ENCODE measurements around the gene FCGR2B. TPM values are rescaled to one million over a fixed set of nuclear protein-coding genes. Genes with fewer than 3 reads are reported as not detected.
"Not testable (repeated sequence)": the region's sequence is repeated elsewhere in the genome, so short reads cannot be mapped to it uniquely, and the experiment has no call there.

Gene FCGR2B
- total RNA-seq, 1 donor from 2014 or later: 0.36 TPM

- peaks cover 15% of the 10 kb centered on the region for H3K9me3 Mint-ChIP-seq (ENCODE audit: low read depth)
- H3K27me3 Mint-ChIP-seq: peaks cover 6% of the 10 kb centered on the region
- H3K4me1 Mint-ChIP-seq (ENCODE audit: low read depth): peaks cover 7% of the 10 kb centered on the region
- DNase-seq (ENCODE audit: low spot score, unreplicated experiment): no peak
- H3K4me3 Mint-ChIP-seq (ENCODE audit: low read depth): no peak overlapping the region
- H3K36me3 Mint-ChIP-seq (ENCODE audit: insufficient read depth): peaks cover 3% of the 10 kb centered on the region
- no peak overlapping the region for H3K27ac Mint-ChIP-seq
- no peak for TF ChIP-seq CTCF (IDR thresholded peaks at IDR 0.05; ENCODE audit: unreplicated experiment)
These were observed 28.9 kb downstream of the FCGR2B start for GRCh38 chr1:161691846-161692245.

- H3K27ac Mint-ChIP-seq; H3K27me3 Mint-ChIP-seq; H3K36me3 Mint-ChIP-seq (ENCODE audit: insufficient read depth); H3K4me3 Mint-ChIP-seq (ENCODE audit: low read depth); H3K4me1 Mint-ChIP-seq (ENCODE audit: low read depth); DNase-seq (ENCODE audit: low spot score, unreplicated experiment): not testable (repeated sequence)
- H3K9me3 Mint-ChIP-seq (ENCODE audit: low read depth): peaks cover 21% of the 10 kb centered on the region
These were observed 30.2 kb downstream of the FCGR2B start for GRCh38 chr1:161693020-161693712.

GRCh38 chr1:161698302-161698701 lies 35.4 kb downstream of the FCGR2B start:
- not testable (repeated sequence) for H3K27ac Mint-ChIP-seq; H3K27me3 Mint-ChIP-seq; H3K36me3 Mint-ChIP-seq (ENCODE audit: insufficient read depth); H3K4me1 Mint-ChIP-seq (ENCODE audit: low read depth); H3K4me3 Mint-ChIP-seq (ENCODE audit: low read depth); DNase-seq (ENCODE audit: low spot score, unreplicated experiment)
- peaks cover 24% of the 10 kb centered on the region for H3K9me3 Mint-ChIP-seq (ENCODE audit: low read depth)

GRCh38 chr1:161702250-161702649 lies 39.3 kb downstream of the FCGR2B start:
- peaks cover 9% of the 10 kb centered on the region for H3K4me1 Mint-ChIP-seq (ENCODE audit: low read depth)
- H3K9me3 Mint-ChIP-seq (ENCODE audit: low read depth): peaks cover 6% of the 10 kb centered on the region
- no peaks in the 10 kb centered on the region for H3K27me3 Mint-ChIP-seq
- H3K27ac Mint-ChIP-seq: peak overlapping the region; percentile 80
- no peak for TF ChIP-seq CTCF (IDR thresholded peaks at IDR 0.05; ENCODE audit: unreplicated experiment)
- no peak for DNase-seq (ENCODE audit: low spot score, unreplicated experiment)
- H3K4me3 Mint-ChIP-seq (ENCODE audit: low read depth): no peak overlapping the region
- H3K36me3 Mint-ChIP-seq (ENCODE audit: insufficient read depth): peaks cover 1% of the 10 kb centered on the region

- Mint-ChIP-seq H3K4me1 (ENCODE audit: low read depth) (peaks cover 20% of the 10 kb centered on the region), H3K9me3 (ENCODE audit: low read depth) (no peaks in the 10 kb centered on the region), H3K4me3 (ENCODE audit: low read depth) (no peak overlapping the region), H3K27ac (no peak overlapping the region), H3K36me3 (ENCODE audit: insufficient read depth) (no peaks in the 10 kb centered on the region), H3K27me3 (peaks cover 6% of the 10 kb centered on the region)
- DNase-seq (ENCODE audit: low spot score, unreplicated experiment): no peak
- TF ChIP-seq CTCF (IDR thresholded peaks at IDR 0.05; ENCODE audit: unreplicated experiment): no peak
These were observed 42.6 kb downstream of the FCGR2B start for GRCh38 chr1:161705537-161705936.

- Mint-ChIP-seq H3K4me1 (ENCODE audit: low read depth) (peaks cover 20% of the 10 kb centered on the region), H3K27ac (no peak overlapping the region), H3K27me3 (peaks cover 6% of the 10 kb centered on the region), H3K36me3 (ENCODE audit: insufficient read depth) (no peaks in the 10 kb centered on the region), H3K9me3 (ENCODE audit: low read depth) (no peaks in the 10 kb centered on the region), H3K4me3 (ENCODE audit: low read depth) (no peak overlapping the region)
- no peak for DNase-seq (ENCODE audit: low spot score, unreplicated experiment)
- no peak for TF ChIP-seq CTCF (IDR thresholded peaks at IDR 0.05; ENCODE audit: unreplicated experiment)
These were observed 43.2 kb downstream of the FCGR2B start for GRCh38 chr1:161706113-161706481.

Data from progenitor cell of endocrine pancreas (in vitro differentiated cells).